Measurements from ENCODE around the gene TACC3. TPM values are rescaled to one million over a fixed set of nuclear protein-coding genes. Genes with fewer than 3 reads are reported as not detected.

The TACC3 gene
- polyA plus RNA-seq, 3 donors from 2014 or later = 5.0 to 11.9 (median 7.3) TPM

GRCh38 chr4:1748465-1748995, 27.2 kb downstream of the TACC3 start:
- Mint-ChIP-seq H3K36me3 (peaks cover 0 to under 1% (median under 1%) of the 10 kb centered on the region in 3 donors), H3K4me1 (no peaks in the 10 kb centered on the region), H3K27me3 (ENCODE audit: low read depth in 3 of 3) (peaks cover 0 to 1% (median 0%) of the 10 kb centered on the region in 3 donors), H3K9me3 (no peaks in the 10 kb centered on the region), H3K4me3 (no peak overlapping the region), H3K27ac (no peak overlapping the region)
- peak; percentile 56 to 65 (median 61) for DNase-seq

- no peak overlapping the region for H3K4me3 Mint-ChIP-seq
- no peaks in the 10 kb centered on the region for H3K4me1 Mint-ChIP-seq
- H3K27me3 Mint-ChIP-seq (ENCODE audit: low read depth in 3 of 3) = no peaks in the 10 kb centered on the region
- H3K36me3 Mint-ChIP-seq = no peaks in the 10 kb centered on the region
- DNase-seq = no peak
- no peak overlapping the region for H3K27ac Mint-ChIP-seq
- H3K9me3 Mint-ChIP-seq = no peaks in the 10 kb centered on the region
Observed at GRCh38 chr4:1749370-1749769, 28.0 kb downstream of the TACC3 start.

GRCh38 chr4:1749826-1750225, 28.5 kb downstream of the TACC3 start:
- Mint-ChIP-seq H3K27ac (no peak overlapping the region), H3K9me3 (no peaks in the 10 kb centered on the region), H3K36me3 (no peaks in the 10 kb centered on the region), H3K4me1 (no peaks in the 10 kb centered on the region), H3K4me3 (no peak overlapping the region), H3K27me3 (ENCODE audit: low read depth in 3 of 3) (no peaks in the 10 kb centered on the region)
- no peak for DNase-seq

GRCh38 chr4:1750381-1751154, 29.2 kb downstream of the TACC3 start:
- Mint-ChIP-seq H3K9me3 (no peaks in the 10 kb centered on the region), H3K36me3 (no peaks in the 10 kb centered on the region), H3K4me3 (no peak overlapping the region), H3K27me3 (ENCODE audit: low read depth in 3 of 3) (no peaks in the 10 kb centered on the region), H3K4me1 (no peaks in the 10 kb centered on the region), H3K27ac (no peak overlapping the region)
- DNase-seq = no peak

GRCh38 chr4:1751155-1751918, 30.0 kb downstream of the TACC3 start:
- Mint-ChIP-seq H3K27ac (no peak overlapping the region), H3K4me3 (no peak overlapping the region), H3K36me3 (no peaks in the 10 kb centered on the region), H3K4me1 (no peaks in the 10 kb centered on the region), H3K9me3 (no peaks in the 10 kb centered on the region), H3K27me3 (ENCODE audit: low read depth in 3 of 3) (no peaks in the 10 kb centered on the region)
- DNase-seq = no peak

GRCh38 chr4:1751919-1752283, 30.6 kb downstream of the TACC3 start:
- no peaks in the 10 kb centered on the region for H3K36me3 Mint-ChIP-seq
- H3K27me3 Mint-ChIP-seq (ENCODE audit: low read depth in 3 of 3) = no peaks in the 10 kb centered on the region
- no peaks in the 10 kb centered on the region for H3K9me3 Mint-ChIP-seq
- DNase-seq = no peak
- H3K4me1 Mint-ChIP-seq = no peaks in the 10 kb centered on the region
- H3K4me3 Mint-ChIP-seq = no peak overlapping the region
- no peak overlapping the region for H3K27ac Mint-ChIP-seq

- Mint-ChIP-seq H3K9me3 (no peaks in the 10 kb centered on the region), H3K4me1 (no peaks in the 10 kb centered on the region), H3K4me3 (no peak overlapping the region), H3K36me3 (no peaks in the 10 kb centered on the region), H3K27ac (no peak overlapping the region), H3K27me3 (ENCODE audit: low read depth in 3 of 3) (no peaks in the 10 kb centered on the region)
- DNase-seq = no peak
Observed at GRCh38 chr4:1752284-1753041, 31.1 kb downstream of the TACC3 start.

- Mint-ChIP-seq H3K27ac (no peak overlapping the region), H3K4me1 (no peaks in the 10 kb centered on the region), H3K36me3 (no peaks in the 10 kb centered on the region), H3K9me3 (no peaks in the 10 kb centered on the region), H3K27me3 (ENCODE audit: low read depth in 3 of 3) (no peaks in the 10 kb centered on the region), H3K4me3 (no peak overlapping the region)
- no peak for DNase-seq
Observed at GRCh38 chr4:1753294-1753696, 32.0 kb downstream of the TACC3 start.

GRCh38 chr4:1753697-1754311, 32.5 kb downstream of the TACC3 start:
- Mint-ChIP-seq H3K36me3 (no peaks in the 10 kb centered on the region), H3K27ac (no peak overlapping the region), H3K4me1 (no peaks in the 10 kb centered on the region), H3K4me3 (no peak overlapping the region), H3K9me3 (no peaks in the 10 kb centered on the region), H3K27me3 (ENCODE audit: low read depth in 3 of 3) (no peaks in the 10 kb centered on the region)
- no peak for DNase-seq

- no peaks in the 10 kb centered on the region for H3K4me1 Mint-ChIP-seq
- no peaks in the 10 kb centered on the region for H3K36me3 Mint-ChIP-seq
- no peak overlapping the region for H3K4me3 Mint-ChIP-seq
Observed at GRCh38 chr4:1754336-1754735, 33.0 kb downstream of the TACC3 start.

GRCh38 chr4:1755297-1755696, 34.0 kb downstream of the TACC3 start:
- no peaks in the 10 kb centered on the region for H3K27me3 Mint-ChIP-seq (ENCODE audit: low read depth in 3 of 3)

More at GRCh38 chr4:1754336-1754735, 33.0 kb downstream of the TACC3 start:
- H3K27ac Mint-ChIP-seq = no peak overlapping the region
- no peaks in the 10 kb centered on the region for H3K27me3 Mint-ChIP-seq (ENCODE audit: low read depth in 3 of 3)
- no peak for DNase-seq
- no peaks in the 10 kb centered on the region for H3K9me3 Mint-ChIP-seq

GRCh38 chr4:1756079-1756478, 34.8 kb downstream of the TACC3 start:
- no peaks in the 10 kb centered on the region for H3K27me3 Mint-ChIP-seq (ENCODE audit: low read depth in 3 of 3)
- no peaks in the 10 kb centered on the region for H3K36me3 Mint-ChIP-seq
- H3K27ac Mint-ChIP-seq = no peak overlapping the region
- H3K4me3 Mint-ChIP-seq = no peak overlapping the region
- DNase-seq = no peak
- H3K4me1 Mint-ChIP-seq = no peaks in the 10 kb centered on the region
- H3K9me3 Mint-ChIP-seq = no peaks in the 10 kb centered on the region

More at GRCh38 chr4:1755297-1755696, 34.0 kb downstream of the TACC3 start:
- Mint-ChIP-seq H3K9me3 (no peaks in the 10 kb centered on the region), H3K4me3 (no peak overlapping the region), H3K4me1 (no peaks in the 10 kb centered on the region), H3K36me3 (no peaks in the 10 kb centered on the region), H3K27ac (no peak overlapping the region)
- no peak for DNase-seq

GRCh38 chr4:1756893-1757779, 35.8 kb downstream of the TACC3 start:
- DNase-seq = no peak
- peaks cover 0 to 1% (median 0%) of the 10 kb centered on the region in 3 donors for H3K27me3 Mint-ChIP-seq (ENCODE audit: low read depth in 3 of 3)
- no peaks in the 10 kb centered on the region for H3K36me3 Mint-ChIP-seq
- H3K4me3 Mint-ChIP-seq = no peak overlapping the region
- H3K27ac Mint-ChIP-seq = no peak overlapping the region
- no peaks in the 10 kb centered on the region for H3K9me3 Mint-ChIP-seq
- no peaks in the 10 kb centered on the region for H3K4me1 Mint-ChIP-seq

Data from immature natural killer cell (primary cell).